Mesenchymal stem cell (in vitro differentiated cells and primary cell): Measurements from ENCODE around the gene MXD4.
"Not testable (repeated sequence)": the region's sequence is repeated elsewhere in the genome, so short reads cannot be mapped to it uniquely, and the experiment has no call there.

Source experiments
- DNase-seq: peaks from one replicate; pipeline ENCODE4 v3.0.0-alpha.2; 2013
- H2AFZ ChIP-seq: one replicate; pipeline ENCODE4 v1.6.1; 2013; ENCODE audit warnings: low read depth, mild to moderate bottlenecking, control low read depth, inconsistent platforms, low read length, moderate library complexity
- H2AK5ac ChIP-seq: 2 replicates; pipeline ENCODE4 v1.6.1; 2013; ENCODE audit warnings: low read length, moderate library complexity, mild to moderate bottlenecking, inconsistent platforms; ENCODE audit not compliant: severe bottlenecking
- H2BK120ac ChIP-seq: one replicate; pipeline ENCODE4 v1.6.1; 2013; ENCODE audit warnings: low read depth, mild to moderate bottlenecking, inconsistent platforms, low read length, moderate library complexity
- H2BK12ac ChIP-seq, 2 experiments: one replicate each; pipeline ENCODE4 v1.6.1; 2013; ENCODE audit warnings: inconsistent platforms in 2 of 2, low read length in 2 of 2, mild to moderate bottlenecking in 2 of 2, moderate library complexity in 2 of 2, control low read depth in 1 of 2
- H2BK15ac ChIP-seq: one replicate; pipeline ENCODE4 v1.6.1; 2013; ENCODE audit warnings: mild to moderate bottlenecking, low read depth, inconsistent platforms; ENCODE audit not compliant: poor library complexity, severe bottlenecking
- H2BK5ac ChIP-seq: 2 replicates; pipeline ENCODE4 v1.6.1; 2013; ENCODE audit warnings: low read depth, mild to moderate bottlenecking, low read length, control low read depth, inconsistent platforms; ENCODE audit not compliant: poor library complexity, severe bottlenecking
- H3K14ac ChIP-seq, 2 experiments: one replicate each; pipeline ENCODE4 v1.6.1; 2013; ENCODE audit warnings: inconsistent platforms in 2 of 2, low read length in 2 of 2, control low read depth in 1 of 2, mild to moderate bottlenecking in 1 of 2, moderate library complexity in 1 of 2
- H3K18ac ChIP-seq, 2 experiments: one replicate each; pipeline ENCODE4 v1.6.1; 2013; ENCODE audit warnings: inconsistent platforms in 2 of 2, low read length in 2 of 2, control low read depth in 1 of 2, low read depth in 1 of 2, mild to moderate bottlenecking in 1 of 2
- H3K23ac ChIP-seq, 2 experiments: one replicate each; pipeline ENCODE4 v1.6.1; 2013; ENCODE audit warnings: inconsistent platforms in 2 of 2, low read length in 2 of 2, mild to moderate bottlenecking in 2 of 2, moderate library complexity in 2 of 2, control low read depth in 1 of 2
- H3K27ac ChIP-seq: 2 replicates; pipeline ENCODE4 v1.5.1; 2013; ENCODE audit warnings: mild to moderate bottlenecking, moderate library complexity, low read length, control low read depth, inconsistent platforms; ENCODE audit not compliant: poor library complexity, severe bottlenecking
- H3K27me3 ChIP-seq, 2 experiments: 2 replicates each; pipeline versions ENCODE4 v1.6.1 to v1.7.0; 2013; ENCODE audit warnings: low read length in 2 of 2, mild to moderate bottlenecking in 2 of 2, moderate library complexity in 2 of 2, control low read depth in 1 of 2, inconsistent platforms in 1 of 2; ENCODE audit not compliant: control insufficient read depth in 1 of 2, insufficient read depth in 1 of 2
- H3K36me3 ChIP-seq, 2 experiments: 2 replicates each; pipeline versions ENCODE4 v1.6.1 to v1.7.0; 2013; ENCODE audit warnings: low read length in 2 of 2, control low read depth in 1 of 2, inconsistent platforms in 1 of 2, low read depth in 1 of 2, mild to moderate bottlenecking in 1 of 2; ENCODE audit not compliant: insufficient read depth in 2 of 2, control insufficient read depth in 1 of 2
- H3K4ac ChIP-seq, 2 experiments: one replicate each; pipeline ENCODE4 v1.6.1; 2013; ENCODE audit warnings: inconsistent platforms in 2 of 2, low read length in 2 of 2, mild to moderate bottlenecking in 2 of 2, moderate library complexity in 2 of 2, control low read depth in 1 of 2, low read depth in 1 of 2
- H3K4me1 ChIP-seq: 2 replicates; pipeline ENCODE4 v1.6.1; 2013; ENCODE audit warnings: low read depth, low read length, control low read depth; ENCODE audit not compliant: control insufficient read depth, insufficient read depth
- H3K4me2 ChIP-seq: 2 replicates; pipeline ENCODE4 v1.6.1; 2013; ENCODE audit warnings: low read length, mild to moderate bottlenecking, inconsistent platforms; ENCODE audit not compliant: poor library complexity, severe bottlenecking
- H3K4me3 ChIP-seq, 2 experiments: 2 replicates each; pipeline versions ENCODE4 v1.5.1 to v1.7.0; 2013; ENCODE audit warnings: low read length in 2 of 2, mild to moderate bottlenecking in 2 of 2, control low read depth in 1 of 2, low read depth in 1 of 2; ENCODE audit not compliant: insufficient read depth in 1 of 2
- H3K79me1 ChIP-seq: replicated peaks from 2 replicates; pipeline ENCODE4 v1.6.1; 2013; ENCODE audit warnings: mild to moderate bottlenecking, control low read depth, low read length, inconsistent platforms; ENCODE audit not compliant: poor library complexity, severe bottlenecking
- H3K9ac ChIP-seq: 2 replicates; pipeline ENCODE4 v1.7.0; 2013; ENCODE audit warnings: mild to moderate bottlenecking, low read length, moderate library complexity
- H3K9me3 ChIP-seq: 2 replicates; pipeline ENCODE4 v1.7.0; 2013; ENCODE audit warnings: mild to moderate bottlenecking, low read length; ENCODE audit not compliant: control insufficient read depth
- H4K8ac ChIP-seq: one replicate; pipeline ENCODE4 v1.6.1; 2013; ENCODE audit warnings: inconsistent platforms, mild to moderate bottlenecking, low read length, moderate library complexity
- H4K91ac ChIP-seq: one replicate; pipeline ENCODE4 v1.6.1; 2013; ENCODE audit warnings: mild to moderate bottlenecking, low read length, inconsistent platforms
- WGBS: methylation state at CpG from one replicate; pipeline ENCODE4 v1.1.7; 2013; ENCODE audit warnings: mixed read lengths; 5-methylcytosine and 5-hydroxymethylcytosine counted together

MXD4 gene

GRCh38 chr4:2275546-2276251, 13.8 kb upstream of the MXD4 start:
- peaks cover 5% of the 10 kb centered on the region for H3K4me1 ChIP-seq
- H2AFZ ChIP-seq, result no peak overlapping the region
- no peak overlapping the region for H2AK5ac ChIP-seq
- H3K4me2 ChIP-seq, result no peak overlapping the region
- H2BK5ac ChIP-seq, result no peak overlapping the region
- no peaks in the 10 kb centered on the region for H3K9me3 ChIP-seq
- H3K27ac ChIP-seq, result no peak overlapping the region
- H4K8ac ChIP-seq, result no peak overlapping the region
- no peak overlapping the region for H3K23ac ChIP-seq
- H3K4me3 ChIP-seq, result no peak overlapping the region
- no peak overlapping the region for H3K18ac ChIP-seq
- H3K14ac ChIP-seq, result no peak overlapping the region
- H3K4ac ChIP-seq, result no peak overlapping the region
- H3K79me1 ChIP-seq, result peaks cover 12% of the 10 kb centered on the region
- peaks cover 0 to 44% of the 10 kb centered on the region in 2 experiments for H3K36me3 ChIP-seq
- no peak overlapping the region for H2BK15ac ChIP-seq
- H3K9ac ChIP-seq, result no peak overlapping the region
- no peak overlapping the region for H2BK12ac ChIP-seq
- 94% methylated on average over 44 of the region's 44 CpGs for WGBS
- no peak for DNase-seq
- H4K91ac ChIP-seq, result peak overlapping the region; percentile 35
- H3K27me3 ChIP-seq, result no peaks in the 10 kb centered on the region
- H2BK120ac ChIP-seq, result no peak overlapping the region

GRCh38 chr4:2275044-2275397, 13.1 kb upstream of the MXD4 start:
- H3K9me3 ChIP-seq, H3K18ac ChIP-seq, H3K4me2 ChIP-seq, H2AK5ac ChIP-seq, H2BK12ac ChIP-seq, H2BK5ac ChIP-seq, H3K4me1 ChIP-seq, H3K23ac ChIP-seq, H3K9ac ChIP-seq, H2BK15ac ChIP-seq, H4K8ac ChIP-seq, H3K4ac ChIP-seq, H3K4me3 ChIP-seq, DNase-seq, H4K91ac ChIP-seq, H3K27me3 ChIP-seq, H3K27ac ChIP-seq, H3K14ac ChIP-seq, H2AFZ ChIP-seq, H2BK120ac ChIP-seq: not testable (repeated sequence)
- 93% methylated on average over 10 of the region's 10 CpGs for WGBS
- peaks cover 10% of the 10 kb centered on the region for H3K79me1 ChIP-seq
- peaks cover 0 to 51% of the 10 kb centered on the region in 2 experiments for H3K36me3 ChIP-seq

- Histone ChIP-seq H3K23ac (no peak overlapping the region), H3K27ac (no peak overlapping the region), H3K4me3 (no peak overlapping the region), H3K14ac (no peak overlapping the region), H3K4ac (no peak overlapping the region), H3K9me3 (no peaks in the 10 kb centered on the region), H3K36me3 (peaks cover 0 to 54% of the 10 kb centered on the region in 2 experiments), H2BK15ac (no peak overlapping the region), H2BK5ac (no peak overlapping the region), H2AFZ (no peak overlapping the region), H3K9ac (no peak overlapping the region), H3K79me1 (peaks cover 10% of the 10 kb centered on the region), H3K4me1 (peaks cover 5% of the 10 kb centered on the region), H3K27me3 (no peaks in the 10 kb centered on the region), H2AK5ac (no peak overlapping the region), H2BK120ac (no peak overlapping the region), H4K8ac (no peak overlapping the region), H4K91ac (no peak overlapping the region), H3K18ac (no peak overlapping the region), H3K4me2 (no peak overlapping the region), H2BK12ac (no peak overlapping the region)
- no peak for DNase-seq
- 82% methylated on average over 21 of the region's 21 CpGs for WGBS
Observed at GRCh38 chr4:2274320-2275043, 12.6 kb upstream of the MXD4 start.

- H3K4me2 ChIP-seq, result no peak overlapping the region
- WGBS, result 83% methylated on average over 20 of the region's 24 CpGs
- no peak overlapping the region for H3K14ac ChIP-seq
- no peak overlapping the region for H3K18ac ChIP-seq
- no peaks in the 10 kb centered on the region for H3K27me3 ChIP-seq
- H3K36me3 ChIP-seq, result peaks cover 0 to 60% of the 10 kb centered on the region in 2 experiments
- H3K27ac ChIP-seq, result no peak overlapping the region
- H2BK12ac ChIP-seq, result no peak overlapping the region
- H2BK5ac ChIP-seq, result no peak overlapping the region
- no peak overlapping the region for H3K4ac ChIP-seq
- no peak for DNase-seq
- H2AFZ ChIP-seq, result no peak overlapping the region
- H2BK120ac ChIP-seq, result no peak overlapping the region
- H3K4me1 ChIP-seq, result peaks cover 8% of the 10 kb centered on the region
- H3K79me1 ChIP-seq, result peaks cover 10% of the 10 kb centered on the region
- no peak overlapping the region for H3K9ac ChIP-seq
- no peak overlapping the region for H3K4me3 ChIP-seq
- H3K23ac ChIP-seq, result no peak overlapping the region
- H2BK15ac ChIP-seq, result no peak overlapping the region
- H4K8ac ChIP-seq, result no peak overlapping the region
- no peak overlapping the region for H4K91ac ChIP-seq
- no peaks in the 10 kb centered on the region for H3K9me3 ChIP-seq
- no peak overlapping the region for H2AK5ac ChIP-seq
Observed at GRCh38 chr4:2273657-2274319, 11.9 kb upstream of the MXD4 start.
